Measurements from ENCODE around the gene ASMT.
A peak's percentile ranks its signal among the peaks of the same experiment; 100 is the strongest.
"Not testable (repeated sequence)": the region's sequence is repeated elsewhere in the genome, so short reads cannot be mapped to it uniquely, and the experiment has no call there.

ASMT gene

DNA sequence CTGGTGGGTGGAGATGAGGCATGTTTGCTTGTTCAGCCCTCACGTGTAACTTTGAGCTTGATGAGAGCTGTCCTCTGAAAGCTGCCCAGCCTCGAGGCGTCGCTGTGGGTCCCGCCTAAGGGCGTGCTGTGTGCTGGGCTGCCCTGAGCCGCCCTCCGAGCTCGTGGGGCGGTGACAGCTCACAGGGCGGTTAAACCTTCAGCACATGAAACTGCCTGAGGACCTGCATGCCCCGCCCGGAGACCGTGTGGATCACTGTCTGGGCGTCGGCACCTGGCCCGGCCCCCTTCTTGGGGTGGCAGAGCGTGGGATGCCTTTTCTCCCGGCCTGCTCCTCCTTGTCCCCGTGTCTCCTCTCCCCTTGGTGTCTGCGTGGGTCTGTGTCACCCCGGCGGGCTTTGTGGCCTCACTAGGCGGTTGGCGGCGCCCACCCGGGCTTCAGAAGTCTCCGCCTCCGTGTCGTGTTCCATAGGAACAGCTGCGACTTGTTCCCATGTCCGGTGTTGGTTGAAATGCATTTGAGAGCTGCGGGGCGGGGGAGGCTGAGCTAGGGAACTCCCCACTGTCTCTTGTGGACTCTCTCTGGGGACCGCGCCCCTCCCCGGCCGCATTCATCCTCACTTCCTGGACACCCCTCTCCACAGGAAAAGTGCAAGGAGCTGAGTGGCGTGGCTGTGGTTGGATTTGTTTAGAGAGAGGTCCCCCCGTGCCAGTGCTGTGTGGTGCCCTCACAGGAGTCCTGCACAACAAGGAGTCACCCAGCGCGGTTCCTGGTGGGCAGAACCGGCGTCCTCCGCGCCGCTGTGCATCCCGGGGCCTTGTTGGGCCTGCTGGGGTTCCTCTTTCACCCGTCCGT lies 16.6 kb upstream of the ASMT start:
- no peak for DNase-seq

DNA sequence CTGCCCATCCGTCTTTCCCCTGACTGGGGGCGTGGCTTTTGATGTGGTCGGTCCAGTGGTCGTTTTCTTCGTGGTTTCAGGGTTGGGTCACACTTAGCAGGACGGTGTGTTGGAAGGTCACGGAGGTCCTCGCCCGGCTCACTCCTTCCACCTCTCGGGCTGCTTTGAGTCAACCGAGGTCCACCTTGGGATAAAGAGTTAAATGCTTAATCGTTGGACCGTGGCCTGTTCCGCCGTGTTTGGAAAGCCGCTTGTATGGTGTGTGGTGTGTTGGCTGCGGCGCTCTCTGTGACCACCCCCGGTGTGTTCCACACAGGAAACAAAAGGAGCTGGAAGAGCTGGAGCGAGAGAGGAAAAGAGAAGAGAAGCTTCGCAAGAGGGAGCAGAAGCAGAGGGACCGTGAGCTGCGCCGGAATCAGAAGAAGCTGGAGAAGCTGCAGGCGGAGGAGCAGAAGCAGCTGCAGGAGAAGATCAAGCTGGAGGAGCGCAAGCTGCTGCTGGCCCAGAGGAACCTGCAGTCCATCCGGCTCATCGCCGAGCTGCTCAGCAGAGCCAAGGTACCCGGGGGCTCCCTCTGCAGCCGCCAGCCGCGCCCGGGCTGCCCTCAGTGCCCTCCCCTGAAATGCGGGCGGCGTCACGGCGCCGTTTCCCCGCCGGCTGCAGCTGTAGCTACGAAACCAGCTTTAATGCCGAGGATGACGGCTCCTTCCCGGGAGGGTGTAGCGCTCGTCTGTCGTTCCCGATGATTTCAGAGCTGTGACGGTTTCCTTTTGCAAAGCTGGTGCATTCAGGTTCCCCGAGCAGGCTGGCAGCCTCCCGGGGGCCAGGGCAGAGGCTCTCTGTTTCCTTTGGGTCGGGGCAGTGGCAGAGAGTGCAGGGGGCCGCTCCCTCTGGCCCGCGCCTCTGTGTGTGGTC lies 15.7 kb upstream of the ASMT start:
- no peak for DNase-seq

DNA sequence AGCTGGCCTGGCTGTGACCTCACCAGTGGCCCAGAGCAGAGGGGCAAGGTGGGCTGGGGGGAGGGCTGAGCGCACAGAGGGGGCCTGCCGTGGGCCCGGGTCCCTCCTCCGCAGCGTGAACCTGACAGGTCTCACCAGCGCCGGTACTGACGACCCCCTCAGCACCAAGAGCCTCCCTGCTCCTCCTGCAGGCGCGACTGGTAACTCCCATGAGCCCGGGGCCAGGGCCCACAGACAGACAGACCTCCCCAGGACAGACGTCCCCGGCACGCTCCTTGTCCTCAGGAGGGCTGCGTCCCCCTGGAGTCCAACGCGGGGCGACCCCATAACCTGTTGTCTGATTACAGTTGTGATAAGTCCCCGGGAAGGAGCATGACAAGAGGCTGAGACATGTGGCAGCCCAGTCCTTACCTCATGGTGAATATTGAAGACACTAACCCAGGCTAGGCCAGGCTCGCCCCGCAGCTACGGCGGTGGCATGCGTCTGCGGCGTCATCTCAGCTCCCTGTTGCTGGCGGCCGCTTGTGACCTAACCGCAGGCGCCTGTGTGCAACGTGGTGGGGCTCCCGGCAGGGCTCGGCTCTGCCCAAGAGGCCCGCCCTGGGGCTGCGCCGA lies 15.0 kb upstream of the ASMT start:
- DNase-seq, result no peak

DNA sequence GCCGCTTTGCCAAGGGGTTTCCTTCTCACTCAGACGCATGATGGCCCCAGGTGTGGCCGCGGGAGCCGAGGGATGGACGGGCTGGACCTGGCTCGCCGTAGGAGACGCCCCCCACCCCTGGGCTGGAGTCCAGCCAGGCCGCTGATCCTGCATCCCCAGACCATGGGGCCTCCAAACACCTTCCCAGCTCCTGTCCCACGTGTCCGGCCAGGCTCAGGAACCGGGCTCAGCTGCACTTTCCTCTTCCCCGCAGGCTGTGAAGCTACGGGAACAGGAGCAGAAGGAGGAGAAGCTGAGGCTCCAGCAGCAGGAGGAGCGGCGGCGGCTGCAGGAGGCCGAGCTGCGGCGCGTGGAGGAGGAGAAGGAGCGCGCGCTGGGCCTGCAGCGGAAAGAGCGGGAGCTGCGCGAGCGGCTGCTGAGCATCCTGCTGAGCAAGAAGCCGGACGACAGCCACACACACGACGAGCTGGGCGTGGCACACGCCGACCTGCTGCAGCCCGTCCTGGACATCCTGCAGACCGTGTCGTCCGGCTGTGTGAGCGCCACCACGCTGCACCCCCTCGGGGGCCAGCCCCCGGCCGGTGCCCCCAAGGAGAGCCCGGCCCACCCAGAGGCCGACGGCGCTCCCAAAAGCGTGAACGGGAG lies 14.3 kb upstream of the ASMT start:
- DNase-seq, result no peak

DNA sequence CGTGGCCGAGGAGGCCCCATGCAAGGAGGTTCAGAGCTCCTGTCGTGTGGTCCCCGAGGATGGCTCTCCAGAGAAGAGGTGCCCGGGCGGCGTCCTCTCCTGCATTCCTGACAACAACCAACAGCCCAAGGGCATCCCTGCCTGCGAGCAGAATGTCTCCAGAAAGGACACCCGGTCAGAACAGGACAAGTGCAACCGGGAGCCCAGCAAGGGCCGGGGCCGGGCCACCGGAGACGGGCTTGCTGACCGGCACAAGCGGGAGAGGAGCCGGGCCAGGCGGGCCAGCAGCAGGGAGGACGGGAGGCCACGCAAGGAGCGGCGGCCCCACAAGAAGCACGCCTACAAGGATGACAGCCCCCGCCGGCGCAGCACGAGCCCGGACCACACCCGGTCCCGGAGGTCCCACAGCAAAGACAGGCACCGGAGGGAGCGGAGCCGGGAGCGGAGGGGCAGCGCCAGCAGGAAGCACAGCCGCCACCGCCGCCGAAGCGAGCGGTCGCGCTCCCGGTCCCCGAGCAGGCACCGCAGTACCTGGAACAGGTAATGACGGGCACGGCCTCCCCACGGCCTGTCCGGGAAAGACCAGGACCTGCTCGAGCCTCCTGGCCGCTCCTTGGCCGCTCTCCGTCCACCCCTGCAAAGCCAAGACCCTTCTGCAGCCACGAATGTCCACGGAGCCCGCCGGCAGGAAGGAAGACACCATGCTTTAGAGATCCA lies 13.7 kb upstream of the ASMT start:
- no peak for DNase-seq

DNA sequence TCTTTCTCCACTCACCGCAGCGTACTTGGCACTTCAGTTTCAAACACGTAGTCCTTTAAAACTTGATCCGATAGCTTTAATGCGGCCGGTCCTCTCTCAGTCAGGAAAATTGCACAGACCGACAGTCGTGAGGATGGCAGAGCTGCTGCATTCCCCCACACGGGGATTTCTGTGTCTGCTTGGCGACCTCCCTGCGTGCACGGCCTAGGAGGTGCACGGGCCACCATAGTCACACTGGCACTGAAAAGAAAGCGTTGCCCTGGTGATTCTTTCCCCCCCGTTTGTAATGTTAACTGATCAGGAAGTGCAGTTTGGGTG lies 13.1 kb upstream of the ASMT start:
- no peak for DNase-seq

DNA sequence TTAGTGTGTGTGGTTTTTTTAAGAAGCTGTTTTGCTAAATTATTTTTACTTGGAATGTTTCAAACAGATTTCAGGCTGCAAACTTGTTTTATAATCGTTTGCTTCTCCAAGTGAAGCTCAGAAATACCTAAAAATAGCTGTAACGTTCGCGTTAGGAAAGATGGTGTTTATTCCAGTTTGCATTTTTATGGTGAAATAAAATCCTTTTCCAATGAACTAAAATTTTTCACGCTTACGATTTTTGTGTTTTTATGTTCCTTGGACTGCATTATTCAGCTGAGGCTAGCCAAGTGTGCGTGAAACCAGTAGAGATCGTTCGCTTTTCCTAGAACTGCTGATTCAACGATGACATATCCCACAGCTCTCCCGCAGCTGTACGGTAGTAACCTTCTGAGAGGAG lies 12.6 kb upstream of the ASMT start:
- DNase-seq, result no peak

DNA sequence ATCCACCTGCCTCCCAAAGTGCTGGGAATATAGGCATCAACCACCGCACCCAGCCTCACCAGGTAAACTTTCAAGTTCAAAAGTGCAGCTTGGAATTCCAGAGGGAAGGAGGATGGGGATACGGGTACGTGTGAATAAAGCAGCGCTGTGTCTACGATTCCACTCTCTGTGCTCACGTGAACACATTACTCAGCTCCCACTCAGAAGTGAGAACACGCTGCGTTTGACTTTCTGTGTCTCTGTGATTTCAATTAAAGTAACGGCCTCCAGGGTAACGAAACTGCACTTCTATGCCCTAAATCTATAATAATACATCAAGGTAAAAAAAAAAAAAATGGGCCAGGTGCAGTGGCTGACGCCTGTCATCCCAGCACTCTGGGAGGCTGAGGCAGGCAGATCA lies 8.4 kb upstream of the ASMT start:
- DNase-seq, result no peak

DNA sequence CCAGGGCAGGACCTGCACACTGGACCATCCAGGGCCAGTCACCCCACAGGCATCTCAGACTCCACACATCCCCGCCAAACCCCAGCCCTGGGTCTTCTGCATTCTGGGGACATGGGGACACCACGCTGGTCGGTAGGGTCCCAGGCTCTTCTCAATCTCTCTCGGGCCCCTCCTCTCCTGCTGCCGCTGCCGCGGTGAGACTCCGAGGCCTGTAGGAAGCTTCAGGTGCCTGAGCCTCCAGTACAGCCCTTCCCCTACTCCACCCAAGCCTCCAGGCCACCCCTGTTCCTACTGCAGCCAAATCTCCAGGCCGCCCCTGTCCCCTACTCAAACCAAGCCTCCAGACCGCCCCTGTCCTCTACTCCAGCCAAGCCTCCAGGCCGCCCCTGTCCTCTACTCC lies 5.5 kb upstream of the ASMT start:
- no peak for DNase-seq

DNA sequence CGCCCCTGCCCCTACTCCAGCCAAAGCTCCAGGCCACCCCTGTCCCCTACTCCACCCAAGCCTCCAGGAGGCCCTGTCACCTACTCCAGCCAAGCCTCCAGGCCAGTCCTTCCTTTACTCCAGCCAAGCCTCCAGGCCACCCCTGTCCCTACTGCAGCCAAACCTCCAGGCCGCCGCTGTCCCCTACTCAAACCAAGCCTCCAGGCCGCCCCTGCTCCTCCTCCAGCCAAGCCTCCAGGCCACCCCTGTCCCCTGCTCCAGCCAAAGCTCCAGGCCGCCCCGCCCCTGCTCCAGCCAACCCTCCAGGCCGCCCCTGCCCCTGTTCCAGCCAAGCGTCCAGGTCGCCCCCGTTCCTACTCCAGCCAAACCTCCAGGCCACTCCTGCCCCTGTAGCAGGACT lies 5.1 kb upstream of the ASMT start:
- no peak for DNase-seq

DNA sequence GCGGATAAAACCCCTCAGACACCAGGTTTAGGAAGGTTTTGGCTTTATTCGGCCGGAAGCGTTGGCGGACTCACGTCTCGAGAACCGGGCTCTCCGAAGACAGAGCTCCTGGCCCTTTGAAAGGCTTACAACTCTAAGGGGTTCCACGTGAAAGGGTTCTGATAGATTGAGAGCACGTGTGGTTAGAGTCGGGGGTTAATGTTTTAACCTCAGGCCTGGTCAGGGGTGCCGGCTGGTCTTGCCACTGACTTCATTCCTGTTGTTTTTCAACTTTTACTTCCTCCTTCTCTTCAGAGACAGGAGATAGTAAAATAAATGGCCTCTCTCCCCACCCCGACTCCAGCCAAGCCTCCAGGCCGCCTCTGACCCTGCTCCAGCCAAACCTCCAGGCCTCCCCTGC lies 4.7 kb upstream of the ASMT start:
- no peak for DNase-seq

DNA sequence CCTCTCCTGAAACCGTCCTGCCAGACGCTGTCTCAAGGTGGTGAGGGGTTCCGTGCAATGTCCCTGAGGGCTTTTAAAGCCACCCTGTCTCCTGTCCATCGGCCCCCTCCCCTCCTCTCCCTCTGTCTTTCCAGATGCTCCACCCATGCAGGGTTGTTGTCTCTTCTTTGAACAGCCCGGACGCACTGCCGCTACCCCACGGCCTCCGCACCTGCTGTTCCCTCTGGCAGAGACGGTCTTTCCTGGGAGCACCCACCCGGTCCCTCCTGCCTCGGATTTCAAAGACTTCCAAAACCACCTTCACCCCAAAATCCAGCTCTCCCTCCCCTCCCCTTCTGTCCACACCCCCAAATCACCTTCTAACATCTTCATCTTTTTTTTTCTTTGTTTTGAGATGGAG lies 4.1 kb upstream of the ASMT start:
- DNase-seq, result no peak

DNA sequence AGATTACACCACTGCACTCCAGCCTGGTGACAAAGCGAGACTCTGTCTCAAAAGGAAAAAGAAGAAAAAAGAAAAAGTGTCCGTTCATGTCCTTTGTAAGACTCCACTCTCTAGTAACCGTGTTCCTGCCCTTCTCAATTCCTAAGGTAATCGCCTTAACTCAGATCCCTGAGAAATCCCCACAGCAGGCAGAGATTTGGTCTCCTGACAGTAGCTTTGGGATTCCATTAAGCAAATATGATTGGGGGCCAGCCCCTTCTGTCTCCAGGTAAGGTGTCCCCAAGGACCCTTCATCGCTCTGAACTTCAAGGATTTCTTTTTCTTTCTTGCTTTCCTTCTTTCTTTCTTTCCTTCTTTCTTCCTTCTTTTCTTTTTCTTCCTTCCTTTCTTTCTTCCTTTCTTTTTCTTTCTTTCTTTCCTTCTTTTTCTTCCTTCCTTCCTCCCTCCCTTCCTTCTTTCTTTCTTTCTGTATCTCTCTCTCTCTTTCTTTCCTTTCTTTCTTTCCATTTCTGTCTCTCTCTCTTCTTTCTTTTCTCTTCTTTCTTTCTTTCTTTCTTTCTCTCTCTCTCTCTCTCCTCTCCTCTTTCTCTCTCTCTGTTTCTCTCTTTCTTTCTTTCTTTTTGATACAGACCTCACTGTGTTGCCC lies 2.1 kb upstream of the ASMT start:
- no peak for DNase-seq

DNA sequence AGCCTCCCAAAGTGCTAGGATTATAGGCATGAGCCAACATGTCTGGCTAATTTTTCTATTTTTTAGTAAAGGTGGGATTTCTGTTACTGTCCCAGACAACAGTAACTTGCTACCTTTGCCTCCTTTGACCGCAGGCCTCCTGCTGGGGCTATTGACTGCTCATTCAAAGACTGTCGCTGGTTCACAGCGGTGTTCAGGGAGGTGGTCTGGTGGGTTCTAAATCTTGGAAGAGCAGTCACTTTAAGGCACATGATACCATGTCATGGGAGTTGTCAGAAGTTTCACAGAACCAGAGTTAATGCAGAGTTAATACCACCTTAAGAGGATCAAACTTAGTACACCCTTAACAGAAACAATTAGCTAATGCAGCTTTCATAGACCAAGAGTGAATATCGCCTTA lies 3.8 kb downstream of the ASMT start:
- DNase-seq, result no peak

DNA sequence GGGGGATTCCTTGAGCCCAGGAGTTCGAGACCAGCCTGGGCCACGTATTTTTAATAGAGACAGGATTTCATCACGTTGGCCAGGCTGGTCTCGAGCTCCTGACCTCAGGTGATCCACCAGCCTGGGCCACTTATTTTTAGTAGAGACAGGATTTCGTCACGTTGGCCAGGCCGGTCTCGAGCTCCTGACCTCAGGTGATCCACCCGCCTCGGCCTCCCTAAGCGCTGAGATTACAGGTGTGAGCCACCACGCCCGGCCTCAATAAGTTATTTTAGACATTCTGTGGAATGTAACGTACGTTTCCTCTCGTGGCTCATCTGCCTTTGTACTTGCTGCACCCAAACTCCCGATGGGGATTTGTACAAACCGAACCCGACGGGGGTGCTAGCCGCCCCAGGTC lies 8.8 kb downstream of the ASMT start:
- no peak for DNase-seq

DNA sequence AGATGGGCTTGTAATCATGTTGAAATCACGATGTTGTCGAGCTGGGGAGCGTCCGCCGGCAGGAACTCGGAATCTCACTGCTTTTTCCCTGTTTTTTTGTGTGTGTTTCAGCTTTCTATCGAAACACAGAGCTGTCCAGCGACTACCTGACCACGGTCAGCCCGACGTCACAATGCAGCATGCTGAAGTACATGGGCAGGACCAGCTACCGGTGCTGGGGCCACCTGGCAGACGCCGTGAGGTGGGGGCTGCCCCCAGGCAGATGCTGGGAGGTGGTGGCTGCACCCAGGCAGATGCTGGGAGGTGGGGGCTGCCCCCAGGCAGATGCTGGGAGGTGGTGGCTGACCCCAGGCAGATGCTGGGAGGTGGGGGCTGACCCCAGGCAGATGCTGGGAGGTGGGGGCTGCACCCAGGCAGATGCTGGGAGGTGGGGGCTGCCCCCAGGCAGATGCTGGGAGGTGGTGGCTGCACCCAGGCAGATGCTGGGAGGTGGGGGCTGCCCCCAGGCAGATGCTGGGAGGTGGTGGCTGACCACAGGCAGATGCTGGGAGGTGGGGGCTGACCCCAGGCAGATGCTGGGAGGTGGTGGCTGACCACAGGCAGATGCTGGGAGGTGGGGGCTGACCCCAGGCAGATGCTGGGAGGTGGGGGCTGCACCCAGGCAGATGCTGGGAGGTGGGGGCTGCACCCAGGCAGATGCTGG lies 9.4 kb downstream of the ASMT start:
- DNase-seq, result not testable (repeated sequence)

DNA sequence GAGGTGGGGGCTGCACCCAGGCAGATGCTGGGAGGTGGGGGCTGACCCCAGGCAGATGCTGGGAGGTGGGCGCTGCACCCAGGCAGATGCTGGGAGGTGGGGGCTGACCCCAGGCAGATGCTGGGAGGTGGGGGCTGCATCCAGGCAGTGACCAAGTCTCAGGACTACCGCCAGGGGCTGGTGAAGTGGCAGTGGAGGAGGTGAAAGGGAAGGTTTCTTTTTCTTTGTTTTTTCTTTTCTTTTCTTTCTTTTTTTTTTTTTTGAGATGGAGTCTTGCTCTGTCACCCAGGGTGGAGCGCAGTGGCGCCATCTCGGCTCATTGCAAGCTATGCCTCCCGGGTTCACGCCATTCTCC lies 10.0 kb downstream of the ASMT start:
- DNase-seq, result not testable (repeated sequence)

DNA sequence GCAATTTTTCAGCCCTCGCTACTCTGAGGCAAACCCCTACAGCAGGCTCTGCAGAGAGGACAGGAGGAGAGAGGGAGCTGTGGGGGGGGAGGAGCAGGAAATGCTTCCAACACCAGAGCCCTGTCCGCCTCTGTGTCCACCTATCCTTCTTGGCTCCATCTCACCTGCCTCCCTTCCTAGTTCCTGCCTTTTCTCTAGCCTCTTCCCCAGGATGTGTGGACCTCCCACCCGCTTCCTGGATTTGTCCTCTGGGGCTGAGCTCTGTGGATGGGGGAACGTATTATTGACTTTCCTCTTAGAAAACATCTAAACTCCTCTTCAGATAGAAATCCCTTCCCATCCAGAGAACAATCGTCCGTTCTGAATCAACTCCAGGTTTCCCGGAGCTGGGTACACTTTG lies 14.4 kb downstream of the ASMT start:
- DNase-seq, result no peak

DNA sequence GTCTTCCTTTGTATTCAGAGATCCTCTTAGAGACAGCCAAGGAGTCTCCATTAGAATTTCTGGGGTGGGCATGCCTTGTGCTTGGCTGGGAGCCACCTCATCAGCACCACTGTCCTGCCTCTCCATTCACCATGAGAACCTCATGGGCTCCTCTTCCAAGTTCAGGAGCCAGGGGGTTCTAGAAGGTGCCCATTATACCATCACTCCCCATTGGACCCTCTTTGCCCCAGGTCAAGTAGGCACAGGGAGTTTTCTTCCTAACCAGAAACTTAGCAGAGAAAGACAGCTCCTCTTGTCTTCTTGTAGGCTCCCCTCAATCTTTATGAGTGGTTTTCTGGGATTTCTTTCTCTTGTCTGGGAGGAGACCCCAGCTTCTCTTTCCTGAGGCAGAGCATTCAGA lies 31.1 kb downstream of the ASMT start:
- DNase-seq, result no peak

DNA sequence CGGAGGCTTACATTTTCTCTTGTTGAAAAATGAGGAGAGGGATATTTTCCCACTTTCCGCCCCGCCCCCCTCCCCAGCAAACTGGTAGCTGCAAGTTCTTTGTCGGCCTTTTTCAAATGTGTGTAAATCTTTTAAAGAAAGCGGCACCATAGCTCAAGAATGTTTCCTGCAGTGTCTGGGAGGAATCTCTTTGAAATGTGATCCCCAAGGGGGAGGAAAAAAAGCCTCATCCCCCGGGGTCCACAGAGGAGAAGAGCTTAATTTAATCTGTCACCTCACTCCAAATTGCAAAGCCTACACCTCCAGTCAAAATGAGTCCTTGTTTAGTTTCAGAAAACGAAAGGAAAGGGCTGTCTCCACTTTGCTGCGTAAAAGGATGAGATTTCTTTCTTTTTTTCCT lies 34.8 kb downstream of the ASMT start:
- DNase-seq, result no peak

DNA sequence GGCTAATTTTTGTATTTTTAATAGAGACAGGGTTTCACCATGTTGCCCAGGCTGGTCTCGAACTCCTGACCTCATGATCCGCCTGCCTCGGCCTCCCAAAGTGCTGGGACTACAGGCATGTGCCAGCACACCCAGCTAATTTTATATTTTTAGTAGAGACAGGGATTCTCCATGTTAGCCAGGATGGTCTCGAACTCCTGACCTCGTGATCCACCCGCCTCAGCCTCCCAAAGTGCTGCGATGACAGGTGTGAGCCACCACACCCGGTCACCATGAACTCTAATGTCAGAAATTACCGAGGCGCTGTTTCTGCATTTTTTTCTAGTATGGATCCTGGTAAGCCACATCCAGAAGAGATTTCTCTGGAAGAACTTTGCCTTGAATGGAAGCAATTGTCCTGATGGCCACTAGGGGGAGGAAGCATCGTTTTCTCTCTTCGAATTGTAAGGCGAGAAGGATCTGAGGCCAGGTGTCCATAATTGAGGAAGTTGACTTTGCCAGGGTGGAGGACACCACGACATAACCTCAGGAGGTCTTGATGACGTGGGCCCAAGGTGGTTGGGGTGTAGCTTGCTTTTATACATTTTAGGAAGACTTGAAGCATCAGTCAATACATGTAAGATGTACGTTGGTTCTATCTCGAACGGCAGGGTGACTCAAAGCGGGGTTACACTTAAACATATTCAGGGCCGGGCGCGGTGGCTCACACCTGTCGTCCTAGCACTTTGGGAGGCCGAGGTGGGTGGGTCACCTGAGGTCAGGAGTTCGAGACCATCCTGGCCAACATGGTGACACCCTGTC lies 37.4 kb downstream of the ASMT start:
- peak; percentile 69 to 71 for DNase-seq

Measured in Kasumi-1 (cell line).